ENCODE measurements around the gene CARD9. TPM values are rescaled to one million over a fixed set of nuclear protein-coding genes. Genes with fewer than 3 reads are reported as not detected.

CARD9 gene
- total RNA-seq, 1 experiment from 2014 or later: 1.1 TPM

DNA sequence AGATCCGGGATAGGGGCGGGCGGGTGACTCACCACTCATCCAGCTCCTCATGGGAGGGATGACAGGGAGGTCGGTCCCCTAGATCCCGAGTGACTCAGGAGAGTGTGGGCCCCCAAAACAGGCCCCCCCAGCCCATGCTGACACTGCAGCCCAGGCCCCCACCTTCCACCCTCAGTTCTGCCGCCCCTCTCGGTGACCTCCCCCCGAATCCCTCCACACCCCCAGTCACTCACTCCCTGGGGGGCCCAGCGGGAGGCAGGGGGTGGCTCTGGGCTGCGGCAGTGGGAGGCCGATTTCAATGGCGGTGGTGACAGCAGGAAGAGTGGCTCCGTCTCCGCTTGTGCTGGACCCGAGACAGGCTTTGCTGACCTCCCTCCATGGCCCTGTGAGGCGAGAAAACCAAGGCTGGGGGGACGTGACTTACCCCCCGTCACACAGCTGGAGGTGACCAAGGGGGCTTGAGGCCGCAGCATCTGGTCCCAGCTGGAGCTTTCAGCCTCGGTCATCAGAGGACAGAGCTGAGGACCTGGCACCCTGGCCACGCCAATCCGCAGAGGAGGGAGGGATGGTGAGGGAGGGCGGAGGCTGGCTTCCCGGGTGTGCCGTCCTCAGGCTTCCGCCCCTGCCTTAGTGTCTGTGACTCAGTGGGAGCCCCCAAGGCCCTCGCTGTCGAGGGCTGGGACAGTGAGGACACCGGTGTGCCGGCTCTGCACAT lies 37.2 kb downstream of the CARD9 start:
- Histone ChIP-seq H3K4me1 (ENCODE audit: insufficient read depth, low read length) (no peaks in the 10 kb centered on the region), H3F3A (ENCODE audit: low read length, unreplicated experiment) (no peaks in the 10 kb centered on the region), H3K27me3 (ENCODE audit: low read length) (no peaks in the 10 kb centered on the region), H3K27ac (ENCODE audit: low read length) (no peak overlapping the region), H3K9ac (ENCODE audit: low read length) (no peak overlapping the region), H2AFZ (ENCODE audit: low read length) (no peak overlapping the region), H3K9me3 (ENCODE audit: low read length) (no peaks in the 10 kb centered on the region), H3K4me2 (ENCODE audit: low read length) (no peak overlapping the region), H3K4me3 (ENCODE audit: low read length) (no peak overlapping the region), H3K9me2 (replicated peaks; ENCODE audit: low read length) (no peaks in the 10 kb centered on the region), H3K79me2 (ENCODE audit: low read length) (no peaks in the 10 kb centered on the region), H3K36me3 (ENCODE audit: low read depth, low read length) (no peaks in the 10 kb centered on the region), H4K20me1 (ENCODE audit: low read length) (no peaks in the 10 kb centered on the region)
- intact Hi-C loops (cut with micrococcal nuclease): no loop called here
- ChIA-PET POLR2A (ENCODE audit: unreplicated experiment) (no interaction called here), CTCF (no interaction called here)
- TF ChIP-seq, protein P1, sequence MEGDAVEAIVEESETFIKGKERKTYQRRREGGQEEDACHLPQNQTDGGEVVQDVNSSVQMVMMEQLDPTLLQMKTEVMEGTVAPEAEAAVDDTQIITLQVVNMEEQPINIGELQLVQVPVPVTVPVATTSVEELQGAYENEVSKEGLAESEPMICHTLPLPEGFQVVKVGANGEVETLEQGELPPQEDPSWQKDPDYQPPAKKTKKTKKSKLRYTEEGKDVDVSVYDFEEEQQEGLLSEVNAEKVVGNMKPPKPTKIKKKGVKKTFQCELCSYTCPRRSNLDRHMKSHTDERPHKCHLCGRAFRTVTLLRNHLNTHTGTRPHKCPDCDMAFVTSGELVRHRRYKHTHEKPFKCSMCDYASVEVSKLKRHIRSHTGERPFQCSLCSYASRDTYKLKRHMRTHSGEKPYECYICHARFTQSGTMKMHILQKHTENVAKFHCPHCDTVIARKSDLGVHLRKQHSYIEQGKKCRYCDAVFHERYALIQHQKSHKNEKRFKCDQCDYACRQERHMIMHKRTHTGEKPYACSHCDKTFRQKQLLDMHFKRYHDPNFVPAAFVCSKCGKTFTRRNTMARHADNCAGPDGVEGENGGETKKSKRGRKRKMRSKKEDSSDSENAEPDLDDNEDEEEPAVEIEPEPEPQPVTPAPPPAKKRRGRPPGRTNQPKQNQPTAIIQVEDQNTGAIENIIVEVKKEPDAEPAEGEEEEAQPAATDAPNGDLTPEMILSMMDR (conservative IDR thresholded peaks at IDR 0.05; ENCODE audit: low read depth, low read length): no peak
- TF ChIP-seq EZH2 (IDR thresholded peaks at IDR 0.05; ENCODE audit: low read length, unreplicated experiment): no peak
- no peak for TF ChIP-seq EZH2phosphoT487 (IDR thresholded peaks at IDR 0.05; ENCODE audit: borderline replicate concordance, low read length)
- BruUV-seq (replicated peaks): no TSS peak
- no peak for ATAC-seq
- DNase-seq: no peak

DNA sequence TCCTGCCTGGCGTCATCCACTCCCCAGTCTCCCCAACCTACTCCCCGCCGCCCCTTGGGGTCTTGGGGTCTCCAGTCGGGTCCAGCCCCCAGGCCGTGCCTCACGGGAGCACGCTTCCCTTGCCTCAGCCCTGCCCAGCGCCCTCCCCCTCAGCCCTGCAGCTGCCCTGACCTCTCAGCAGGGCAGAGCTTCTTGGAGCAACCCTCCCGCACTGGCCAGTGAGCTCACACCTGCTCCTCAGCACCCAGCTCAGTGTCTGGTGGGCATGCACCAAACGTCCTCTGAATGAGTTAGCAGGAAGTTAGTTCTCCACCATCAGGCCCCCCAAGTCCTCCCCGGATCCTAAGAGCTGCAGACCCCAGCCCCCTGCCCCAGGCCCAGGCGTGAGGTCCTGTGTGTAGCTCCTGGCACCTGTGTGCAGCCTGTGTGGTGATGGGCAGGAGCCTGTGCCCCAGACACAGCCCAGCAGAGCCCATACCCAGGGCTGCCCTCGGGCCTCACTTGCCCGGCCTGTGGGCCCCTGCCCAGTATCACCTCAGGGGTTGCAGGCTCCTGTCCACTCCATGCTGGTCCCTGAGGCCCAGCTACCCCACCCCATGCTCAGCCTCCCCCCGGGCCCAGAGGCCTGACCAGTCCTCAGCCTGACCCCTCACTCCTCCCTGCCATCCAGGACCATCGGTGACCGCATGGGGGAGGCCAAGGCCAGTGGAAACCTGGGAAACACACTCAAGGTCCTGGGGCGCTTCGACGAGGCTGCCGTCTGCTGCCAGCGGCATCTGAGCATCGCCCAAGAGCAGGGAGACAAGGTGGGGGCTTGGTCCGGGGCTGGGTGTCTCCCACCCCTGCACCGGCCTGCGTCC lies 37.9 kb downstream of the CARD9 start:
- ATAC-seq (no peak), DNase-seq (no peak)
- Histone ChIP-seq H2AFZ (ENCODE audit: low read length) (no peak overlapping the region), H3F3A (ENCODE audit: low read length, unreplicated experiment) (no peaks in the 10 kb centered on the region), H3K4me1 (ENCODE audit: insufficient read depth, low read length) (no peaks in the 10 kb centered on the region), H3K27me3 (ENCODE audit: low read length) (no peaks in the 10 kb centered on the region), H3K4me2 (ENCODE audit: low read length) (no peak overlapping the region), H3K27ac (ENCODE audit: low read length) (no peak overlapping the region), H3K9ac (ENCODE audit: low read length) (no peak overlapping the region), H3K4me3 (ENCODE audit: low read length) (no peak overlapping the region), H3K36me3 (ENCODE audit: low read depth, low read length) (no peaks in the 10 kb centered on the region), H4K20me1 (ENCODE audit: low read length) (no peaks in the 10 kb centered on the region), H3K79me2 (ENCODE audit: low read length) (peaks cover 3% of the 10 kb centered on the region; the same call in 1 of the 2 replicates), H3K9me2 (replicated peaks; ENCODE audit: low read length) (no peaks in the 10 kb centered on the region), H3K9me3 (ENCODE audit: low read length) (no peaks in the 10 kb centered on the region)
- intact Hi-C loops (cut with micrococcal nuclease): no loop called here
- ChIA-PET CTCF (no interaction called here), POLR2A (ENCODE audit: unreplicated experiment) (no interaction called here)
- no TSS peak for BruUV-seq (replicated peaks)
- TF ChIP-seq EZH2 (IDR thresholded peaks at IDR 0.05; ENCODE audit: low read length, unreplicated experiment) (no peak), EZH2phosphoT487 (IDR thresholded peaks at IDR 0.05; ENCODE audit: borderline replicate concordance, low read length) (no peak)
- TF ChIP-seq, protein P1 (conservative IDR thresholded peaks at IDR 0.05; ENCODE audit: low read depth, low read length): no peak

DNA sequence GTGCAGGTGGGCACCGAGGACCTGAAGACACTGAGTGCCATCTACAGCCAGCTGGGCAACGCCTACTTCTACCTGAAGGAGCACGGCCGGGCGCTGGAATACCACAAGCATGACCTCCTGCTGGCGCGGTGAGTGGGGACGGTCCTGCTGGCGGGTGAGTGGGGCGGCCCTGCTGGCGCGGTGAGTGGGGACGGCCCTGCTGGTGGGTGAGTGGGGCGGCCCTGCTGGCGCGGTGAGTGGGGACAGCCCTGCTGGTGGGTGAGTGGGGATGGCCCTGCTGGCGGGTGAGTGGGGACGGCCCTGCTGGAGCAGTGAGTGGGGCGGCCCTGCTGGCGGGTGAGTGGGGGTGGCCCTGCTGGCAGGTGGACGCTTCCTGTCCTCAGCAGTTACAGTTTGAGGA lies 38.9 kb downstream of the CARD9 start:
- H3K9ac ChIP-seq (ENCODE audit: low read length): no peak overlapping the region
- no peak overlapping the region for H3K4me3 ChIP-seq (ENCODE audit: low read length)
- ATAC-seq (no peak), DNase-seq (no peak)
- H3F3A ChIP-seq (ENCODE audit: low read length, unreplicated experiment): no peaks in the 10 kb centered on the region
- H3K4me2 ChIP-seq (ENCODE audit: low read length): no peak overlapping the region
- no peak overlapping the region for H3K27ac ChIP-seq (ENCODE audit: low read length)
- 0 out of 2 replicates have a peak, but pooled peaks cover 4% of the 10 kb centered on the region for H4K20me1 ChIP-seq (ENCODE audit: low read length)
- no TSS peak for BruUV-seq (replicated peaks)
- H3K27me3 ChIP-seq (ENCODE audit: low read length): no peaks in the 10 kb centered on the region
- peaks cover 13% of the 10 kb centered on the region for H3K79me2 ChIP-seq (ENCODE audit: low read length)
- intact Hi-C loops (cut with micrococcal nuclease): no loop called here
- no peak overlapping the region for H2AFZ ChIP-seq (ENCODE audit: low read length)
- no peaks in the 10 kb centered on the region for H3K9me3 ChIP-seq (ENCODE audit: low read length)
- ChIA-PET CTCF (no interaction called here), POLR2A (ENCODE audit: unreplicated experiment) (no interaction called here)
- H3K36me3 ChIP-seq (ENCODE audit: low read depth, low read length): no peaks in the 10 kb centered on the region
- TF ChIP-seq EZH2phosphoT487 (IDR thresholded peaks at IDR 0.05; ENCODE audit: borderline replicate concordance, low read length) (no peak), EZH2 (IDR thresholded peaks at IDR 0.05; ENCODE audit: low read length, unreplicated experiment) (no peak)
- TF ChIP-seq, protein P1 (conservative IDR thresholded peaks at IDR 0.05; ENCODE audit: low read depth, low read length): no peak
- no peaks in the 10 kb centered on the region for H3K9me2 ChIP-seq (replicated peaks; ENCODE audit: low read length)
- no peaks in the 10 kb centered on the region for H3K4me1 ChIP-seq (ENCODE audit: insufficient read depth, low read length)
